CD4-positive, alpha-beta T cell treated with Interleukin-12 subunit alpha and Interleukin-12 subunit beta, for 1 hour (primary cell): ENCODE results near the gene SLIT1.

Experiments
- DNase-seq: peaks from one replicate; pipeline ENCODE4 v3.0.0-alpha.2; 2020

SLIT1 gene

DNA sequence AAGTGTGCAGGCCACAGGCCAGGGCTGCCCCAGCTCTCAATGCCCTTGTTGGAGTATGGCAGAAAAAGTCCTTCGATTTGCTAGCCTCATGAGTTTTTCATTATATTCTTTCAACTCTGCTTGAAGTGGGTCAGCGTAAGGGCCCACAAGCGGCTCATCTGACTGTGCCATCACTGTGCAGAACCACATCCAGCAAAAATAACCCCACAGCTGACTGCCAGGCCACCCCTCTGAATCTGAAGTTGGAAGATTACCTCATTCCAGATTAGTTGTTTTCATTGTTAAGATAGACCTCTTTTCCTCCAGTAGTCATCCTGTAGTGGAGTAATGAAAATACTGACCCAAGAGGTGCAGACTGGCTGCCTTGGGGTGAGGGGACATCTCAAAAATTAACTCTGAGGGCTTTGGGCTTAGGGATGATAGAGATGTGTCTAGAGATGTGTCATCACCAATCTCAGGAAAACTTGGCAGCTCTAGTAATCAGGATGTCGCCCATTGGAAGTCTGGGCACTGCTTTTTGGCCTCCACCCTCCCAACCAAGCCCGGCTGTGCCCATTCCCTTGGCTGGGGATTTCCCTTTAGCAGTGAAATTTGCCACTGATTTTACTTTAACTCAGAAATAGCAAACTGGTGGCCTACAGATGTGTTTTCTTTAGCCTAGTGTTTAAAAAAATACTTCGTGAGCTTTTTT is 189.3 kb downstream of the SLIT1 start:
- DNase-seq, result no peak

DNA sequence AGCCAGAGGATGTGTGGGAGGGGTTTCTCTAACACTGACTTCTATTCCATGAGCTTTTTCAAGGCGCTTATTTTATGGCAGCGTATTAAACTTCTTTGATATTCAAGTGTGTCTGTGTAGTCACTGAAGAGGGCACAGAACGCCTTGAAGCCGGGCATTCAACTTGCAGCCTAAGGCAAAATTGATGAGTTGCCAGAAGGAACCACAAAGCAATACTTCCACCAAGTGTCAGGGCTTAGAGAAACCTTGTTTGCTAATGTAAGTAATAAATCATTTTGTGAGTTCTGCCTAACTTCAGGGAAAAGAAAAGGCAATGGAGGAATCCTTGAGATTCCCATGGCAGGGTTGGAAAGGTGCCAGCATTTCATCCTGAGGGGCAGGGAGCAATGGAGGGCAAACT is 189.9 kb downstream of the SLIT1 start:
- DNase-seq, result no peak

DNA sequence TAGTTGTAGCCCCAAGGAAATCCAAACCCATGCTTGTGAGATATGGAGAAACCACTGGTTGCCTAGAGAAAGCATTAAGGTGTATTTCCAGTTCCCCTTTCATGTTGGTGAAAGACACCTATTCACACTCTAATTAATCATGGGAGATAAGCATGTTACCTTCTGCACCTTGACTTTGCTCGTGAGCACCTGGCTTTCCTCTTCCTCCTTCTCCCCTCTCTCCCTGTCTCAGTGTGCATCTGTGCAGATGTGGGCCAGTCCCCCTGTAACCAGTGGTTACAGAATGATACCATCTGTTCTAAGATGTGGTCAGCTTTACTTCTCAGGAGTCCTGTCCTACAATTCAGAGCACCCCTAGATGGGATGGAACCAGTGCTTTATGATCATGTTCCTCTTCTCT is 193.0 kb downstream of the SLIT1 start:
- DNase-seq, result no peak

- DNase-seq, result no peak
Measured at GRCh38 chr10:96991313-96991841, 194.4 kb downstream of the SLIT1 start.

- DNase-seq, result no peak
Measured at GRCh38 chr10:96988426-96988825, 197.3 kb downstream of the SLIT1 start.

GRCh38 chr10:96987842-96988175 is 197.9 kb downstream of the SLIT1 start:
- DNase-seq, result no peak

DNA sequence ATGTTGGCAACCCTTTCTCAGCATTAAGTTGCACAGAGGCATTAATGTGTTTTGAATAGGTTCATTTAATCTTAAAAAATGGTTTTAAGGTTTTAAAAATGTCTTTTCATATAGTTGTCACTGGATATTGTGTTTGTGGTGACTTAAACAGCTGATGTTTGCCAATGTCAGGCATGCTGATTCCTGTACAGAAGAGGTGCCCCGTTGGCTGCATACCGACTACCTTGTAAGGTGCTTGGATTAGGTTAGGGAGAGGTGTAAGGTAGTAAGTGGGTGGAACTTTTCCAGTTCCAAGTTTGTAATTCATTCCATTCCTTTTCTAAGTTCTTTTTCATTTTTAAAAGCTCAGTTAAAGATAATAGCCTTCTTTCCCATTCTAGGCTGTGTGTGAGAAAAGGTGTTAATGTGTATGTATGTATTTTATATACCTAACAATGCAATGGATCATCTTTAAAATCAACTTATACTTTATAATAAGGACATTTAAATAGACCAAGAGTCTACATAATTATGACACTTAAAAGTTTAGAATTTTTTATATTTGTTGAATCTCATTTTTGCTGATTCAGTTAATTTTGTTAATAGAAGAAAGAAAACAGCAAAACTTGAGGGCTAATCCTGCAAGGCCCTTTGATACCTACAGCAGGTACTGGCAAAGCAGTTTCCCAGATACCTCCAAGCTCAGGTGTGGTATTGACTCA is 198.5 kb downstream of the SLIT1 start:
- no peak for DNase-seq

DNA sequence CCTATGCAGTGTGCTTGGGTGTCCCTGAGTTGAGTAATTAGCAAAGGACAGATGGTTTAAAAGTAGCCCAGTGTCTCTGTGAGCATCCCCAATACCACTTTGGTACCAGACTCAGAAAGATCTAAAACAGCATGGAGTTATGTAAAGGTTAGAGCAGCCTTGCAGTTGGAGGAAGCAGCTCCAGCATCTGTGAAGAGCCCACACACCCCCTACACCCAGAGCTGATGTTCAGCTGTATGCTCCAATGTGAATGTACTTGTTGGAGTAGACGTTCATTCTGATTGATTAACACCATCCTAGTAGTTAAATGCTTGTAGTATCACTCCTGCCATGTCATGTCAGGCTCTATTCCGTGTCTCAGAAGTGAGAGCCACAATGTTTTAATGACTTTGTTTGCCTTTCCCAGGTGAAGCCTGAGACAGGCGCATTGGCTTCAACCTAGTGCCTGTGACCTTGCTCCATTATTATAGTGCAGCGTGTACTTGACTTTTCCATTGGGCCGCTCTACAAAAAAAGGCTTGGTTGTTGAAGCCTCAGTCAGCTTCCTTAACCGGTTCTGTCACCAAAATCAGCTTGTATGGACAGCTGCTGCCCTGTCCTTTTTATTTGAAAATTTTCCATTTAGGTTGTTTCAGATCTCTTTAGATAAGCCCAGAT is 199.4 kb downstream of the SLIT1 start:
- DNase-seq, result no peak

DNA sequence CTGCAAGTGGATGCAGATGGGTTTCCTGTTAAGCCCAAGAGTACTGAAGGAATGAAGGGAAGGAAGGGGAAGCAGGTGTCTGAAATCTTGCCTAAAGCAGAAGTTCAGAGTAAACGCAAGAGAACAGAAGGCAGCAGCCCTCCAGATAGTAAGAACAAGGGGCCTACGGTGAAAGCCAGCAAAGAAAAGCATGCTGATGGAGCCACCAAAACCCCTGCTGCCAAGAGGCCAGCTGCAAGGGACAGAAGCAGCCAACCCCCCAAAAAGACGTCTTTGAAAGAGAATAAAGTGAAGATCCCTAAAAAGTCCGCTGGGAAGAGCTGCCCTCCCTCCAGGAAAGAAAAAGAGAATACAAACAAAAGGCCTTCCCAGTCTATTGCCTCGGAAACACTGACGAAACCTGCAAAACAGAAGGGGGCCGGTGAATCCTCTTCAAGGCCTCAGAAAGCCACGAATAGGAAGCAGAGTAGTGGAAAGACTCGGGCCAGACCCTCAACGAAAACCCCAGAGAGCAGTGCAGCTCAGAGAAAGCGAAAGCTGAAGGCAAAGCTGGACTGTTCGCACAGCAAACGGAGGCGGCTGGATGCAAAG is 201.1 kb downstream of the SLIT1 start:
- no peak for DNase-seq

GRCh38 chr10:96982149-96982930 is 203.4 kb downstream of the SLIT1 start:
- no peak for DNase-seq

DNA sequence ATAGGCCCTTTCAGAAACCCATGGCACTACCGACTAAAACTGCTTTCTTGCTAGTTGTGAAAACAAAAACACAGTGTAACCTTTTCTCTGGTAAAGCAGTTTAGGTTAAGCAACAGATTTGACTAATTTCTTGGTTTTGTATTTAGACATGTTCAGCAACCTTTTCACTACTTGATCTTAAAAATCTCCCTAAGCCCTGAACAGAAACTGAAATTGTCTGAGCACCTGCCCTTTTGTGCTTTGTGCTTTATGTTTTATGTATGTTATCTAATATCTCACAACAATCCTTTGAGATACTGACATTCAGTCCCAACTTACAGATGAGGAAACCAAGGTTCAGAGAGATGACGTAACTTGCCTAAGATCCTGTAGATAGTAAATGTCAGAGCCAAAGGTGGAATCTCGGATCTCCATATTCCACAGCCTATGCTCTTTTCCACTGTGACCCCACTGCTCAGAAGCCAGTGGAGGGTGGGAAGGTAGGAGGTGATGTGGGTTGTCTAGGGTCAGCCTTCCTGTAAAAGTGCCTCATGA is 207.1 kb downstream of the SLIT1 start:
- DNase-seq, result no peak

DNA sequence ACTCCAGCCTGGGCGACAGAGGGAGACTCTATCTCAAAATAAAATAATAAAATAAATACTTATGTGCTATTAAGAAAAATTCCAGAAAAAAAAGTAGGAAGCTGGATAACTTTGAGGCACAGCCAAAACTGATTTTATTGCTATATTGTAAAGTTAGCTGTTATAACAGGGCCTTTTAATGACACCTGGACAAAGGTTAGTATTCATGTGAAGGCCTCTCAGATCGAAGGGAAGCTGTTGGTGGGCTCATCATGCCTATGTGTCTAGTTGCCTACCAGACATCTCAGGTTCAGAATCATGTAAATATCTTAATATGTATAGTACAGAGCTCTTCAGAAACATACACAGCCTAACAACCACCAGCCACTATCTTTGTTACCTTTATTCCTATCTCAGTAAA is 210.6 kb downstream of the SLIT1 start:
- DNase-seq, result no peak

GRCh38 chr10:96973809-96974747 is 211.7 kb downstream of the SLIT1 start:
- DNase-seq, result no peak

GRCh38 chr10:96972264-96972663 is 213.5 kb downstream of the SLIT1 start:
- DNase-seq, result no peak

- DNase-seq, result no peak
Measured at GRCh38 chr10:96971324-96971723, 214.4 kb downstream of the SLIT1 start.

DNA sequence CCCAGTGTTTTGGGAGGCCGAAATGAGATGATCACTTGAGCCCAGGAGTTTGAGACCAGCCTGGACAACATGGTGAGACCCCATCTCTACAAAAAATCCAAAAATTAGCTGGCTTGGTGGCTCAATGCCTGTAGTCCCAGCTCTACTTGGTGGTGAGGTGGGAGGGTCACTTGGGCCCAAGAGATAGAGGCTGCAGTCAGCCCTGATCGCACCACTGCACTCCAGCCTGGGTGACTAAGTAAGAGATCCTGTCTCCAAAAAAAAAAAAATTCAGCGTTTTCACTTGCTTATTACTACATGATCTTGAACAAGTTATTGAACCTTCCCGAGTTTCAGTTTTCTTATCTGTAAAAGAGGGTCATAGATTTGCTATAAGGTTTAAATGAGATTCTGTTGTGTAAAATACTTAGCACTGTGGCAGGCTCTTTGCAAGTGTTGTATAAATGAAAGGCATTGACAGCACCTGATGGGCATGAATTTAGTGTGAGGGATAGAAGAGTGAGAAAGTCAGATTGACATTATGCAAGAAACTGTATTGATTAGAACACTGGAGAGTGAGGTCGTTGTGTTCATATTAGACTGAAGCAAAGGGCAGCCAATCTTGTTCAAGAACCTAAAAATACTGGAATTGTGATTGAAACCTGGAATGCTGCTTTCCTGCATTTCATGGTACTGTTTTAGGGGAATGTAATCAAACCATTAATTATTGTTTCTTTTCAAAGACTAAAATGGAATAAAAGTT is 216.9 kb downstream of the SLIT1 start:
- no peak for DNase-seq

DNA sequence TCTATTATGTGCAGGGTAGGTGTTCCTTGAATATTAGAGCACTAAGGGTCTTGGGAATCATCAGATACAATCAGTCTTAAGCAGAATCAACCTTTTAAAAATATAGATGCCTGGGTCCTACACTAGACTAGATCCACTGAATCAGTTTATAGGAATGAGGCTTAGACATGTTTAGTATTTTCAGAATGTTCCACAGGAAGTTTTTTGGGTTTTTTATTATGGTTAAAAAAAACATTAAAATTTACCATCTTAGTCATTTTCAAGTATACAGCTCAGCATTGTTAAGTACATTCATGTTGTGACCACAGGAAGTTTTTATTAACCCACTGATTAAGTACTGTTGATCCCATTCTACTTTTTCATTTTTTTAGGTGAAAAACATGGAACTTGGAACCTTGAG is 217.9 kb downstream of the SLIT1 start:
- DNase-seq, result no peak

- DNase-seq, result no peak
Measured at GRCh38 chr10:96964131-96964530, 221.6 kb downstream of the SLIT1 start.

GRCh38 chr10:96960872-96961271 is 224.9 kb downstream of the SLIT1 start:
- no peak for DNase-seq

- no peak for DNase-seq
Measured at GRCh38 chr10:96959733-96960132, 226.0 kb downstream of the SLIT1 start.

GRCh38 chr10:96958071-96958470 is 227.7 kb downstream of the SLIT1 start:
- DNase-seq, result no peak
